Heart left ventricle (tissue), 13 donors: ENCODE data around the gene MYO18B.

Experiments used
- POLR2A ChIP-seq, 2 donors: fragments of 450-650 bp; IDR thresholded peaks; one replicate each; pipeline ENCODE4 v1.6.1; 2017; ENCODE audit warnings: antibody characterized with exemption in 2 of 2, mild to moderate bottlenecking in 2 of 2, moderate library complexity in 2 of 2
- TF ChIP-seq, protein P1 (sequence below), 12 donors: fragments of 200-600 bp; sonication (generic) in 4 of 12; IDR thresholded peaks; one replicate each; pipeline versions ENCODE4 v1.5.0 to v1.8.0; 2018 to 2022; ENCODE audit warnings: antibody characterized with exemption in 12 of 12, mild to moderate bottlenecking in 5 of 12
- donor health status: ischemic (EF 13 %, LVEDD 7.1; RV severe dilation, severe dysfunction).
- donor health status: DM: no; HTN: yes; CAD: no.
- donor health status: DM: no; HTN: no; CAD: no.
- donor health status: ischemic (EF 25% LVEDD 6.9; RV normal size, moderate dysfunction).
- donor health status: ischemic (EF 25% LVEDD 5.7; RV mildly dilated, moderate dysfunction).
- donor health status: ischemic (EF 35%, LVEDD 5.7; RV mildly dilated, moderate dysfunction).
- donor health status: nonischemic (EF 11% LVEDD 7.7; RV severe dilation, severe dysfunction).
- donor health status: DM: yes; HTN: yes; CAD: no.
- donor health status: PGD.
- donor health status: ischemic (EF 29% LVEDD 5.4; RV normal size, mild dysfunction).
- donor health status: nonischemic (EF 23%, LVEDD 6.1; RV moderate dilation, normal function).

DNA sequence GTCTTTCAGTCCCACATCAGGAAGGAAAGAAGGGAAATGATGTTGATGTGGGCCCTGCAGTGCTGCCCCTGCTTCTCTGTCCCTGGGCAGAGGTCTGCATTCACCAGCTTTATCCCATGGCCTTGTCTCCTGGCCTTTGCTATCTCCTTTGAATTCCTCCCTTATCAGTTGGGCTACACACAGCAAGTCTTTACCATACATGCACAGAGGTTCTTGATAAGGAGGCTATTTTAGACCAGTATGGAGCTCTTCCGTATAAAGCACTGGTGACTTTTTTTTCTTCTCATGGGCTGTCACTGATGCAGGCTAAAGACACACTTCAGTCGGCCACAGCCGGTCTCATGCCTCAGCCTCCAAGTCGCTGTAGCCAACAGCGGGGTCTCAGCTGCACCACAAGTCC, 20.2 kb downstream of the MYO18B start:
- TF ChIP-seq, protein P1, sequence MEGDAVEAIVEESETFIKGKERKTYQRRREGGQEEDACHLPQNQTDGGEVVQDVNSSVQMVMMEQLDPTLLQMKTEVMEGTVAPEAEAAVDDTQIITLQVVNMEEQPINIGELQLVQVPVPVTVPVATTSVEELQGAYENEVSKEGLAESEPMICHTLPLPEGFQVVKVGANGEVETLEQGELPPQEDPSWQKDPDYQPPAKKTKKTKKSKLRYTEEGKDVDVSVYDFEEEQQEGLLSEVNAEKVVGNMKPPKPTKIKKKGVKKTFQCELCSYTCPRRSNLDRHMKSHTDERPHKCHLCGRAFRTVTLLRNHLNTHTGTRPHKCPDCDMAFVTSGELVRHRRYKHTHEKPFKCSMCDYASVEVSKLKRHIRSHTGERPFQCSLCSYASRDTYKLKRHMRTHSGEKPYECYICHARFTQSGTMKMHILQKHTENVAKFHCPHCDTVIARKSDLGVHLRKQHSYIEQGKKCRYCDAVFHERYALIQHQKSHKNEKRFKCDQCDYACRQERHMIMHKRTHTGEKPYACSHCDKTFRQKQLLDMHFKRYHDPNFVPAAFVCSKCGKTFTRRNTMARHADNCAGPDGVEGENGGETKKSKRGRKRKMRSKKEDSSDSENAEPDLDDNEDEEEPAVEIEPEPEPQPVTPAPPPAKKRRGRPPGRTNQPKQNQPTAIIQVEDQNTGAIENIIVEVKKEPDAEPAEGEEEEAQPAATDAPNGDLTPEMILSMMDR (IDR thresholded peaks at IDR 0.05), result no peak
- TF ChIP-seq POLR2A (IDR thresholded peaks at IDR 0.05), result no peak
